Stimulated activated naive CD8-positive, alpha-beta T cell treated with anti-CD3 and anti-CD28 coated beads, Interleukin-15, Interleukin-2, amounts not matched to agents 100 ng/mL and 50 ng/mL, for 24 hours (primary cell): ENCODE data around the gene SCAF1.
"Not testable (repeated sequence)": the region's sequence is repeated elsewhere in the genome, so short reads cannot be mapped to it uniquely, and the experiment has no call there.

Source experiments
- H3K27ac Mint-ChIP-seq: one replicate; pipeline ENCODE4 v1.8.0; 2021; ENCODE audit warnings: mild to moderate bottlenecking, mixed read lengths
- H3K27me3 Mint-ChIP-seq: one replicate; pipeline ENCODE4 v1.8.0; 2021; ENCODE audit warnings: mixed read lengths
- H3K36me3 Mint-ChIP-seq: one replicate; pipeline ENCODE4 v1.8.0; 2021; ENCODE audit warnings: low read depth, mixed read lengths
- H3K4me1 Mint-ChIP-seq: one replicate; pipeline ENCODE4 v1.8.0; 2021; ENCODE audit warnings: low read depth, mixed read lengths
- H3K4me3 Mint-ChIP-seq: one replicate; pipeline ENCODE4 v1.8.0; 2021; ENCODE audit warnings: mild to moderate bottlenecking, mixed read lengths
- H3K9me3 Mint-ChIP-seq: one replicate; pipeline ENCODE4 v1.8.0; 2021; ENCODE audit warnings: mixed read lengths

SCAF1 gene

GRCh38 chr19:49633273-49633672 lies 8.7 kb upstream of the SCAF1 start:
- not testable (repeated sequence) for H3K36me3 Mint-ChIP-seq, H3K4me1 Mint-ChIP-seq, H3K27ac Mint-ChIP-seq, H3K4me3 Mint-ChIP-seq, H3K9me3 Mint-ChIP-seq, H3K27me3 Mint-ChIP-seq

DNA sequence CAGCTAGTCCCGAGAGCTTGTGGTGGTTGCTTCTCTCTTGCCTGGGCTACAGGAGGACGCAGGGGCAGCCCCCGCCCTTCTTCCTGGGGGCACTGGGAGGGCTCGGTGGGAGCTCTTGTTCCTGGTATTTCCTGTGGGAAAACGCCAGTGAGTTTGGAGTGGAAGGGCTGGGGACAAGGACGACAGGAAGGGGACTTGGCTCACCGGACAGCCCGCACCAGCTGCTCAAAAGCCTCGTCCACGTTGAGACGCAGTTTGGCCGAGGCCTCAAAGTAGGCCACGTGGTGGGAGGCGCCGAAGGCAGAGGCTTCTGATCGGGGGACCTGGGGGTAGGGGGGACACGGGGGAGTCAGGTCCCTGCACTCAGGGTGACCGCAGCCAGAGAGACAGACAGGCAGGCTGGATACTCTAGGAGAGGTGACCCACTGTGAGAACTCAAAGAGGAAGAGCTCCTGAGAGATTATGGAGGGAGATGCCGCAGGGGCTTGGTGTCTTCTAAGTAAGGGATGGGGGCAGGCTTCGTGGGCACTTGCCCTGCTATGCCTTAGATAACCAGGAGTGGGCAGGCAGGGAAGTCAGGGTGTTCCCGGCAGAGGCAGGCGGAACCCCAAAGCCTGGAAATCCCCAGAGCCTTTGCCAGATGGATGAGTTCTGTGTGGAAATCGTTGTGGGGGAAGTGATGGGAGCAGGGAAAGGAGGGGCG lies 6.3 kb upstream of the SCAF1 start:
- Mint-ChIP-seq H3K4me3 (no peak overlapping the region), H3K9me3 (no peaks in the 10 kb centered on the region), H3K27me3 (no peaks in the 10 kb centered on the region), H3K36me3 (no peaks in the 10 kb centered on the region), H3K4me1 (peaks cover 19% of the 10 kb centered on the region), H3K27ac (no peak overlapping the region)

DNA sequence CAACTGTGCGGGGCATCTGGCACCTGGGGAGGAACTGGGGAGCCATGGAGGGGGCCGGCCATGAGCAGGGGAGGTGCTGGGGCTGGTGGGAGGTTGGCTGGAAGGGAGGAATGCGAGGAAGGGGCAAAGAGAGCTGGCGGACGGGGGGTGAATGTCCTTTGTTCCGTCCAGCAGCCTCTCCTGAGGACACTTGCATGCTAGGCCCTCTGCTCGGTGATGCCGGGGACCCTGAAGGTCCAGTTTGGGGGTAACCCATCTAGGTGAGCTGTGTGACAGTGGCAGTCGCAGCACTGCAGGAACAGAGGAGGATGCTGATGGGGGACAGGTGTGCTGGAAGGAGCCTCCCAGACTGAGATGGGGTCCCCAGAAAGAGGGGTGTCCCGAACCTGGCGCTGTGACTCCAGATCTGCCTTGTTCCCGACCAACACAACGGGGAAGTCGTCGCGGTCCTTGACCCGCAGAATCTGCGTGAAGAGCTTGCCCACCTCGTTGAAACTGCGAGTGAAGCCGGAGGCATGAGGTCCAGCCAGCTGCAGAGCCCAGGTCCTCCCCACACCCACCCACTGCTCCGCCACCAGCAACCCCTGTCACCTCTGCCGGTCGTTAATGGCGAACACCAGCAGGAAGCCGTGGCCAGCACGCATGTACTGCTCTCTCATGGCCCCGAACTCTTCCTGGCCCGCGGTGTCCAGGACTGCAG lies 5.6 kb upstream of the SCAF1 start:
- Mint-ChIP-seq H3K4me3 (no peak overlapping the region), H3K36me3 (no peaks in the 10 kb centered on the region), H3K27me3 (no peaks in the 10 kb centered on the region), H3K4me1 (peaks cover 24% of the 10 kb centered on the region), H3K27ac (no peak overlapping the region), H3K9me3 (no peaks in the 10 kb centered on the region)

DNA sequence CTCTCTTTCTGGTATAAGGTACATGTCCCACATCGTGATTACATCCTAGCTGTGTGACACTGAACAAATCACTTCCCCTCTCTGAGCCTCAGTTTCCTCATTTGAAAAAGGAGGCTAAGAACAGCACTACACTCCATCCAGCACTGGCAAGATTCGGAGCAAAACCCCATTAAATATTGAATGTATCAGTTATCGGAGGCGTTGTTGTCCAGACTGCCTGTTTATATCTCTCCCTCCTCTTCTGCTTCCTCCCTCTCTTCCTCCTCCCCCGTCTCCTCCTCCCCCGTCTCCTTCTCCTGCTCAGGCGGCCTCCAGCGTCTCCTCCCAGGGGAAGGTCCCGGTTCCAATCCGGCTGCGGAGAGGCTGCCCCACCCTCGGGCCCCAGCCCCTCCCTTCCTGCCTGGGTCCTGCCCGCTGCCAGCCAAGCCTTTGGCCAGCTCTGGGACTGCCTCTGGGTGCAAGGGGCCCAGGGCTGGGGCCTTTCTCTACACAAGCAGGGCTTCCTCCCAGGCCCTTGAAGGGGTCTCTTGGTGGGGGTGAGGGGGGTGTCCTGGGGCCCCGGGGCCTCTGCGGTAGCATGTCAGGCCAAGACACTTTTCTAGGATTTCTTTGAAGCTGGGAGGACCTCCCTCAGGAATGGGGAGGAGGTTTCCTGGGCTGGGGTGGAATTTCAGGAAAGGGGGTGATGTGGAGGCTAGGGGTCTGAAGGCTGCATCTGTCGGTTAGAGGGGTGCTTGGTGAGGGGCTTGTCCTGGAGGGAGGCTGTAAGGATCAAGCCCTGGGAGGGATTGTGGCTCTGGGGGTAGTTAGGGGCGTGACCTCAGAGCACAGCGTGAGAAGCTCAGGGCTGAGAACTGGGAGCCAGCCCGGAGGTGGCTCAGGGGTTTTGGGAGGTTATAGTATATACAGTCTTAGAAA lies 3.9 kb upstream of the SCAF1 start:
- Mint-ChIP-seq H3K9me3 (no peaks in the 10 kb centered on the region), H3K27ac (no peak overlapping the region), H3K4me1 (peaks cover 35% of the 10 kb centered on the region)

GRCh38 chr19:49639401-49640112 lies 2.5 kb upstream of the SCAF1 start:
- no peaks in the 10 kb centered on the region for H3K27me3 Mint-ChIP-seq
- H3K4me1 Mint-ChIP-seq, result peaks cover 50% of the 10 kb centered on the region
- no peaks in the 10 kb centered on the region for H3K36me3 Mint-ChIP-seq
- H3K27ac Mint-ChIP-seq, result no peak overlapping the region
- H3K9me3 Mint-ChIP-seq, result no peaks in the 10 kb centered on the region
- H3K4me3 Mint-ChIP-seq, result peak overlapping the region; percentile 98

More for the DNA sequence above, 3.9 kb upstream of the SCAF1 start:
- no peak overlapping the region for H3K4me3 Mint-ChIP-seq
- H3K27me3 Mint-ChIP-seq, result no peaks in the 10 kb centered on the region
- no peaks in the 10 kb centered on the region for H3K36me3 Mint-ChIP-seq

DNA sequence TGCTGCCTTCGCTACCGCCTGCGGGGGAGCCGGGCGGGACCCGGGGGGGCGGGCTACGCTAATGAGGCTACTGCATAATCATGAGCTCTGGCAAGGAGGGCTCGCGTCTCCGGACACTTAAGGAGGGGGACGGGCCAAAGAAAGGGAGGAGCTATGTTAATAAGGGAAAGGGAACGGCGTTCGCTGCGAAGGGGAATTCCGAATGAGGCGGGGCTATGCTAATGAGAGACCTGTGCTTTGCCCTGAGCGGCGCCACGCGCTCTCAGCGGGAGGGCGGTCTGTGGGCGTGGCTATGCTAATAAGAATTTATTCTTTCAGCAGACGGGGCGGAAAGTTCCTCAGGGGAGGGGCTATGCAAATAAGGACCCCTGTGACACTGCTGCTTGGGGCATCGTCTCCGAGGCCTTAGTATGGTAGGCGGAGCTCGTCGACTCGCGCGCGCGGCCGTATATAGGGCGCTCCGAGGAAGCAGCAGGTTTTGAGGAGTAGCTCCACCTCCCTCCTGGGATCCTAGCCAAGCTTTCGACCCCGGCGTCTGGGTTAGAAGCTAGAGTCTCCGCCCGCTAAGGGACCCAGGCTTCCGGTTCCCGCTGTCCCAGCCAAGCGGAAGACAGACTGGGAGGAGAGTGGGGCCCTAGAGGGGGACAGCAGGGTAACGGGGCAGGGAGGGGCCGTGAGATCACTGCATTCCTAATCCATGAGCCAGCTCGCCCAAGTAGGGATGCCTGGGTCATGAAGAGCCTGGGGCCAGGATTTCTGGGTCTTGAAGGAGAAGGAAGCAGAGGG lies 1.7 kb upstream of the SCAF1 start, which contains the start of gene RRAS:
TSS of gene RRAS (minus strand) at position 31 of the 786 bp plus-strand sequence. CDS start 45 bp downstream, outside the sequence.
- Mint-ChIP-seq H3K36me3 (no peaks in the 10 kb centered on the region), H3K4me1 (peaks cover 52% of the 10 kb centered on the region), H3K9me3 (no peaks in the 10 kb centered on the region), H3K4me3 (peak within 1 kb of the TSS; percentile 98), H3K27ac (peak within 1 kb of the TSS; percentile 99), H3K27me3 (no peaks in the 10 kb centered on the region)

- H3K4me3 Mint-ChIP-seq, result peak overlapping the region; percentile 98
- H3K9me3 Mint-ChIP-seq, result no peaks in the 10 kb centered on the region
- peaks cover 52% of the 10 kb centered on the region for H3K4me1 Mint-ChIP-seq
- H3K27ac Mint-ChIP-seq, result peak overlapping the region; percentile 95
- no peaks in the 10 kb centered on the region for H3K27me3 Mint-ChIP-seq
- peaks cover 6% of the 10 kb centered on the region for H3K36me3 Mint-ChIP-seq
Measured at GRCh38 chr19:49642492-49643035, 555 bp downstream of the SCAF1 start.

- Mint-ChIP-seq H3K9me3 (no peaks in the 10 kb centered on the region), H3K27me3 (no peaks in the 10 kb centered on the region), H3K36me3 (peaks cover 6% of the 10 kb centered on the region), H3K4me3 (peak overlapping the region; percentile 98), H3K4me1 (peaks cover 45% of the 10 kb centered on the region), H3K27ac (peak overlapping the region; percentile 95)
Measured at GRCh38 chr19:49643466-49643865, 1.5 kb downstream of the SCAF1 start.

- Mint-ChIP-seq H3K9me3 (no peaks in the 10 kb centered on the region), H3K36me3 (peaks cover 14% of the 10 kb centered on the region), H3K4me1 (peaks cover 34% of the 10 kb centered on the region), H3K27ac (no peak overlapping the region), H3K4me3 (no peak overlapping the region), H3K27me3 (no peaks in the 10 kb centered on the region)
Measured at GRCh38 chr19:49645592-49645991, 3.6 kb downstream of the SCAF1 start.

DNA sequence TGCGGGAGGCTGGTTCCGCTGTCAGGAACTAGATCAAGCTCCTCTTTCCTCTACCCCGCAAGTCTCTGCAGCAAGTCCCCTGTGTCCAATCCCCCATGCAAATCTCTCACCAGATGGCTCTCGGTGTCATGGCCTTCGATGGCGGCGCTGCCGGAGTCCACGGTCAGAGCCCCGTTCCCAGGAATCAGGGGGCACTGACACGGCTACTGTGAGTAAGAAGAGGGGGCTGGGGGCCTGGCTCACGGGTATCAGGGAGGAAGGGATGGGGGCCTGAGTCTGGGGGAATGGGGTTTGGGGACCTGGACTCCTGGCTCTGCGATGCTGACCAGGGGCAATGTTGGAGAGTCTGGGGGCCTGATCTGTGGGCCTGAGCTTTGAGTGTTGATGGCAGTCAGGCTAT lies 4.0 kb downstream of the SCAF1 start:
- Mint-ChIP-seq H3K27me3 (no peaks in the 10 kb centered on the region), H3K36me3 (peaks cover 14% of the 10 kb centered on the region)

DNA sequence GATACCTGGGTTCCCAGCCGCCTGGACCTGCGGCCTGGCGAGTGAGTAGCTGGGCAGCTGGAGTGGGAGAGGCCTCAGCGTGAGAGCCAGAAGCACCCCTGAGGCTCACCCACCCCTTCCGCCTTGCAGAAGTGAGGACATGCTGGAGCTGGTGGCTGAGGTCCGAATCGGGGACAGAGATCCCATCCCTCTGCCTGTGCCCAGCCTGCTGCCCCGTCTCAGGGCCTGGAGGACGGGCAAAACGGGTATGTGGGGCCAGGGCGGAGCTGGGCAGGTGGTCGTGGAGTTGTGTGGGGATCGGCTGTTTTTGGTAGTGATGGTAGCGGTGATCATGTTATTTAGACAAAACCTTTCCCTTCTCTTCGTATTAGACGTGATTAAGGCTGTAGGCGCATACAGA lies 4.6 kb downstream of the SCAF1 start:
- H3K36me3 Mint-ChIP-seq, result peaks cover 14% of the 10 kb centered on the region

More for the DNA sequence above, 4.0 kb downstream of the SCAF1 start:
- Mint-ChIP-seq H3K4me3 (no peak overlapping the region), H3K27ac (no peak overlapping the region), H3K9me3 (no peaks in the 10 kb centered on the region), H3K4me1 (peaks cover 30% of the 10 kb centered on the region)

GRCh38 chr19:49651029-49651819 lies 9.2 kb downstream of the SCAF1 start:
- H3K9me3 Mint-ChIP-seq, result no peaks in the 10 kb centered on the region
- H3K4me3 Mint-ChIP-seq, result no peak overlapping the region
- H3K36me3 Mint-ChIP-seq, result peaks cover 25% of the 10 kb centered on the region
- no peak overlapping the region for H3K27ac Mint-ChIP-seq
- no peaks in the 10 kb centered on the region for H3K27me3 Mint-ChIP-seq
- H3K4me1 Mint-ChIP-seq, result no peaks in the 10 kb centered on the region

More for the DNA sequence above, 4.6 kb downstream of the SCAF1 start:
- H3K27ac Mint-ChIP-seq, result no peak overlapping the region
- no peak overlapping the region for H3K4me3 Mint-ChIP-seq
- no peaks in the 10 kb centered on the region for H3K27me3 Mint-ChIP-seq
- H3K4me1 Mint-ChIP-seq, result peaks cover 26% of the 10 kb centered on the region
- H3K9me3 Mint-ChIP-seq, result no peaks in the 10 kb centered on the region
